HepG2 (cell line): Measurements from ENCODE around the gene GDF7.

Source experiments
- ATF3 ChIP-seq: sonication (generic); formaldehyde crosslinking; IDR thresholded peaks from 2 replicates; pipeline ENCODE4 v1.4.0; 2020; ENCODE audit warnings: missing genetic modification reagents
- DPF2 ChIP-seq: sonication (generic); formaldehyde crosslinking; IDR thresholded peaks from 2 replicates; pipeline ENCODE4 v1.4.0; 2020; ENCODE audit warnings: mild to moderate bottlenecking, low read depth, missing genetic modification reagents, borderline replicate concordance
- EED ChIP-seq: sonication (generic); formaldehyde crosslinking; IDR thresholded peaks from 2 replicates; pipeline ENCODE4 v1.5.0; 2020; ENCODE audit warnings: mild to moderate bottlenecking, missing genetic modification reagents
- EP300 ChIP-seq, 3 experiments: sonication (generic) in 1 of 3; formaldehyde crosslinking in 1 of 3; IDR thresholded peaks; 2 replicates each; pipeline versions ENCODE4 v1.5.1 to v1.6.1; 2011 to 2020; ENCODE audit warnings: low read depth in 2 of 3, low read length in 2 of 3, borderline replicate concordance in 1 of 3, improper control_type of control experiment in 1 of 3, mild to moderate bottlenecking in 1 of 3, missing genetic modification reagents in 1 of 3, moderate library complexity in 1 of 3
- RFX1 ChIP-seq: fragments of 450-650 bp; IDR thresholded peaks from 2 replicates; pipeline ENCODE4 v1.6.1; 2017
- ZBTB1 ChIP-seq: sonication (generic); formaldehyde crosslinking; IDR thresholded peaks from 2 replicates; pipeline ENCODE4 v1.4.0; 2020; ENCODE audit warnings: missing genetic modification reagents, borderline replicate concordance
- ZBTB8A ChIP-seq: sonication (generic); formaldehyde crosslinking; IDR thresholded peaks from 2 replicates; pipeline ENCODE4 v1.4.0; 2020; ENCODE audit warnings: mild to moderate bottlenecking, low read depth, missing genetic modification reagents, borderline replicate concordance
- ZNF878 ChIP-seq: sonication (generic); formaldehyde crosslinking; IDR thresholded peaks from 2 replicates; pipeline ENCODE4 v1.8.1; 2023; ENCODE audit warnings: mild to moderate bottlenecking, missing genetic modification reagents, moderate library complexity
- ZNF883 ChIP-seq: sonication (generic); formaldehyde crosslinking; IDR thresholded peaks from 2 replicates; pipeline ENCODE4 v1.5.1; 2020; ENCODE audit warnings: mild to moderate bottlenecking, missing genetic modification reagents; ENCODE audit errors: not compliant biosample characterization
- ZSCAN29 ChIP-seq: sonication (generic); formaldehyde crosslinking; conservative IDR thresholded peaks from 2 replicates; pipeline ENCODE4 v1.4.0; 2020; ENCODE audit warnings: mild to moderate bottlenecking, missing genetic modification reagents

- no peak for TF ChIP-seq EED (CRISPR knock-in tag)
- TF ChIP-seq DPF2 (CRISPR knock-in tag), result no peak
- TF ChIP-seq ATF3 (CRISPR knock-in tag), result no peak
- no peak for TF ChIP-seq ZSCAN29 (CRISPR knock-in tag)
- no peak for TF ChIP-seq ZBTB1
- TF ChIP-seq RFX1, result no peak
- no peak for TF ChIP-seq ZNF883
- no peak for TF ChIP-seq ZNF878 (CRISPR knock-in tag)
- TF ChIP-seq EP300 (IDR thresholded peaks at IDR 0.05; ENCODE audit: low read depth in 2 of 2, low read length in 2 of 2), result no peak
- no peak for TF ChIP-seq EP300 (CRISPR knock-in tag; IDR thresholded peaks at IDR 0.05; ENCODE audit: borderline replicate concordance)
- no peak for TF ChIP-seq ZBTB8A (CRISPR knock-in tag)
Measured at GRCh38 chr2:20706786-20707185, 39.8 kb downstream of the GDF7 start.
